ENCODE data around the gene PRDX2. TPM values are rescaled to one million over a fixed set of nuclear protein-coding genes. Genes with fewer than 3 reads are reported as not detected.
"Not testable (repeated sequence)": the region's sequence is repeated elsewhere in the genome, so short reads cannot be mapped to it uniquely, and the experiment has no call there.

Gene PRDX2
- polyA plus RNA-seq (2013), result 152 TPM

GRCh38 chr19:12801466-12802266, at the start of gene PRDX2, which contains the start of gene THSD8:
Gene PRDX2, minus strand, starts transcription at chr19:12801800. Its CDS starts 539 bp downstream, at chr19:12801261.
Gene THSD8, plus strand, starts transcription at chr19:12802069. Its CDS starts 3 bp downstream, at chr19:12802072.
- DNase-seq, result peak in 2 of 3 donors; percentile 86 to 88
- peaks cover 0 to 3% (median 0%) of the 10 kb centered on the region in 5 experiments for H3K27me3 ChIP-seq (replicated peaks in 2 of 5; ENCODE audit: control insufficient read depth in 4 of 5, insufficient read depth in 5 of 5, low read length in 4 of 5)
- peak within 1 kb of the TSS; percentile 65 to 97 (median 83) for H3K4me3 ChIP-seq (ENCODE audit: control insufficient read depth in 1 of 7, extremely low read depth in 1 of 7, insufficient read depth in 4 of 7, low read depth in 2 of 7, low read length in 6 of 7)
- peaks cover 0 to 13% (median 6%) of the 10 kb centered on the region in 4 experiments for H3K36me3 ChIP-seq (ENCODE audit: control insufficient read depth in 4 of 4, insufficient read depth in 4 of 4, low read length in 3 of 4)
- H3K4me1 ChIP-seq (ENCODE audit: control extremely low read depth in 1 of 4, control insufficient read depth in 4 of 4, insufficient read depth in 4 of 4, low read length in 3 of 4), result peaks cover 0 to 33% (median 29%) of the 10 kb centered on the region in 4 experiments
- ChIA-PET POLR2A (interaction anchor here (0.5 to 1.5 kb wide), 3 partner anchors 8 to 24 kb away, joined by 3 to 8 read pairs (median 5); no protein-coding TSS in a partner anchor), CTCF (interaction anchor here (0.7 to 15.3 kb wide), 6 partner anchors 21 to 48 kb away, joined by 3 to 612 read pairs (median 4); partner anchors contain the start of gene HOOK2)
- WGBS (ENCODE audit: insufficient coverage), result under 1% methylated on average over 76 of the region's 78 CpGs
- peak within 1 kb of the TSS in 1 of 2 experiments; percentile 74 for H3K27ac ChIP-seq (ENCODE audit: insufficient read depth in 1 of 2, low read depth in 1 of 2, low read length in 2 of 2, poor library complexity in 1 of 2, severe bottlenecking in 2 of 2)
- H3K9me3 ChIP-seq (ENCODE audit: control extremely low read depth in 1 of 5, control insufficient read depth in 4 of 5, insufficient read depth in 2 of 5, low read depth in 1 of 5, low read length in 4 of 5), result no peaks in the 10 kb centered on the region

GRCh38 chr19:12847159-12848139, 45.8 kb upstream of the PRDX2 start:
- POLR2A ChIA-PET, result interaction anchor here (0.8 to 1.2 kb wide), 2 partner anchors 70 to 166 kb away, joined by 3 read pairs; no protein-coding TSS in a partner anchor
- WGBS (ENCODE audit: insufficient coverage), result 12% methylated on average over 64 of the region's 69 CpGs

GRCh38 chr19:12846613-12847012, 45.0 kb upstream of the PRDX2 start:
- H3K4me1 ChIP-seq (ENCODE audit: control extremely low read depth in 1 of 4, control insufficient read depth in 4 of 4, insufficient read depth in 4 of 4, low read length in 3 of 4), result peaks cover 0 to 11% (median 8%) of the 10 kb centered on the region in 4 experiments
- H3K27me3 ChIP-seq (replicated peaks in 2 of 5; ENCODE audit: control insufficient read depth in 4 of 5, insufficient read depth in 5 of 5, low read length in 4 of 5), result peaks cover under 1 to 28% (median 8%) of the 10 kb centered on the region in 5 experiments
- H3K27ac ChIP-seq (ENCODE audit: insufficient read depth in 1 of 2, low read depth in 1 of 2, low read length in 2 of 2, poor library complexity in 1 of 2, severe bottlenecking in 2 of 2); H3K9me3 ChIP-seq (ENCODE audit: control extremely low read depth in 1 of 5, control insufficient read depth in 4 of 5, insufficient read depth in 2 of 5, low read depth in 1 of 5, low read length in 4 of 5); DNase-seq; H3K4me3 ChIP-seq (ENCODE audit: control insufficient read depth in 1 of 7, extremely low read depth in 1 of 7, insufficient read depth in 4 of 7, low read depth in 2 of 7, low read length in 6 of 7); POLR2A ChIA-PET; H3K36me3 ChIP-seq (ENCODE audit: control insufficient read depth in 4 of 4, insufficient read depth in 4 of 4, low read length in 3 of 4): not testable (repeated sequence)
- 33% methylated on average over 1 of the region's 7 CpGs for WGBS (ENCODE audit: insufficient coverage)
- CTCF ChIA-PET, result interaction anchor here (0.6 to 3.3 kb wide), 23 partner anchors 8 to 169 kb away, joined by 3 to 18 read pairs (median 6); partner anchors contain the start of gene FARSA

More at GRCh38 chr19:12847159-12848139, 45.8 kb upstream of the PRDX2 start:
- Histone ChIP-seq H3K27me3 (replicated peaks in 2 of 5; ENCODE audit: control insufficient read depth in 4 of 5, insufficient read depth in 5 of 5, low read length in 4 of 5) (peaks cover 0 to 22% (median 6%) of the 10 kb centered on the region in 5 experiments), H3K27ac (ENCODE audit: insufficient read depth in 1 of 2, low read depth in 1 of 2, low read length in 2 of 2, poor library complexity in 1 of 2, severe bottlenecking in 2 of 2) (no peak overlapping the region), H3K4me3 (ENCODE audit: control insufficient read depth in 1 of 7, extremely low read depth in 1 of 7, insufficient read depth in 4 of 7, low read depth in 2 of 7, low read length in 6 of 7) (peak overlapping the region in 3 of 7 experiments; percentile 25 to 68 (median 46)), H3K9me3 (ENCODE audit: control extremely low read depth in 1 of 5, control insufficient read depth in 4 of 5, insufficient read depth in 2 of 5, low read depth in 1 of 5, low read length in 4 of 5) (no peaks in the 10 kb centered on the region), H3K36me3 (ENCODE audit: control insufficient read depth in 4 of 4, insufficient read depth in 4 of 4, low read length in 3 of 4) (no peaks in the 10 kb centered on the region), H3K4me1 (ENCODE audit: control extremely low read depth in 1 of 4, control insufficient read depth in 4 of 4, insufficient read depth in 4 of 4, low read length in 3 of 4) (peaks cover 0 to 11% (median 8%) of the 10 kb centered on the region in 4 experiments)
- CTCF ChIA-PET, result interaction anchor here (0.6 to 3.3 kb wide), 38 partner anchors 9 to 171 kb away, joined by 3 to 18 read pairs (median 4); partner anchors contain the start of genes CALR, FARSA, GCDH and PRDX2
- DNase-seq, result peak; percentile 81 to 91 (median 90)

- WGBS (ENCODE audit: insufficient coverage), result 97% methylated on average over 3 of the region's 3 CpGs
- peaks cover 5 to 53% (median 17%) of the 10 kb centered on the region in 5 experiments for H3K27me3 ChIP-seq (replicated peaks in 2 of 5; ENCODE audit: control insufficient read depth in 4 of 5, insufficient read depth in 5 of 5, low read length in 4 of 5)
- CTCF ChIA-PET, result no interaction called here
Measured at GRCh38 chr19:12843999-12844732, 42.6 kb upstream of the PRDX2 start.

GRCh38 chr19:12843328-12843727, 41.7 kb upstream of the PRDX2 start:
- Histone ChIP-seq H3K27me3 (replicated peaks in 2 of 5; ENCODE audit: control insufficient read depth in 4 of 5, insufficient read depth in 5 of 5, low read length in 4 of 5) (peaks cover 5 to 59% (median 21%) of the 10 kb centered on the region in 5 experiments), H3K4me1 (ENCODE audit: control extremely low read depth in 1 of 4, control insufficient read depth in 4 of 4, insufficient read depth in 4 of 4, low read length in 3 of 4) (peaks cover 2 to 31% (median 21%) of the 10 kb centered on the region in 4 experiments), H3K36me3 (ENCODE audit: control insufficient read depth in 4 of 4, insufficient read depth in 4 of 4, low read length in 3 of 4) (no peaks in the 10 kb centered on the region), H3K4me3 (ENCODE audit: control insufficient read depth in 1 of 7, extremely low read depth in 1 of 7, insufficient read depth in 4 of 7, low read depth in 2 of 7, low read length in 6 of 7) (no peak overlapping the region), H3K9me3 (ENCODE audit: control extremely low read depth in 1 of 5, control insufficient read depth in 4 of 5, insufficient read depth in 2 of 5, low read depth in 1 of 5, low read length in 4 of 5) (peaks cover 0 to 2% (median 0%) of the 10 kb centered on the region in 5 experiments), H3K27ac (ENCODE audit: insufficient read depth in 1 of 2, low read depth in 1 of 2, low read length in 2 of 2, poor library complexity in 1 of 2, severe bottlenecking in 2 of 2) (no peak overlapping the region)
- ChIA-PET CTCF (no interaction called here), POLR2A (no interaction called here)
- no peak for DNase-seq
- 94% methylated on average over 9 of the region's 11 CpGs for WGBS (ENCODE audit: insufficient coverage)

More at GRCh38 chr19:12843999-12844732, 42.6 kb upstream of the PRDX2 start:
- no peaks in the 10 kb centered on the region for H3K36me3 ChIP-seq (ENCODE audit: control insufficient read depth in 4 of 4, insufficient read depth in 4 of 4, low read length in 3 of 4)
- peaks cover 2 to 23% (median 14%) of the 10 kb centered on the region in 4 experiments for H3K4me1 ChIP-seq (ENCODE audit: control extremely low read depth in 1 of 4, control insufficient read depth in 4 of 4, insufficient read depth in 4 of 4, low read length in 3 of 4)
- peaks cover 0 to 2% (median 0%) of the 10 kb centered on the region in 5 experiments for H3K9me3 ChIP-seq (ENCODE audit: control extremely low read depth in 1 of 5, control insufficient read depth in 4 of 5, insufficient read depth in 2 of 5, low read depth in 1 of 5, low read length in 4 of 5)
- DNase-seq, result no peak
- no peak overlapping the region for H3K27ac ChIP-seq (ENCODE audit: insufficient read depth in 1 of 2, low read depth in 1 of 2, low read length in 2 of 2, poor library complexity in 1 of 2, severe bottlenecking in 2 of 2)
- POLR2A ChIA-PET, result no interaction called here
- H3K4me3 ChIP-seq (ENCODE audit: control insufficient read depth in 1 of 7, extremely low read depth in 1 of 7, insufficient read depth in 4 of 7, low read depth in 2 of 7, low read length in 6 of 7), result no peak overlapping the region

GRCh38 chr19:12842511-12842910, 40.9 kb upstream of the PRDX2 start:
- Histone ChIP-seq H3K36me3 (ENCODE audit: control insufficient read depth in 4 of 4, insufficient read depth in 4 of 4, low read length in 3 of 4) (no peaks in the 10 kb centered on the region), H3K9me3 (ENCODE audit: control extremely low read depth in 1 of 5, control insufficient read depth in 4 of 5, insufficient read depth in 2 of 5, low read depth in 1 of 5, low read length in 4 of 5) (peaks cover 0 to 2% (median 0%) of the 10 kb centered on the region in 5 experiments), H3K4me3 (ENCODE audit: control insufficient read depth in 1 of 7, extremely low read depth in 1 of 7, insufficient read depth in 4 of 7, low read depth in 2 of 7, low read length in 6 of 7) (no peak overlapping the region), H3K27ac (ENCODE audit: insufficient read depth in 1 of 2, low read depth in 1 of 2, low read length in 2 of 2, poor library complexity in 1 of 2, severe bottlenecking in 2 of 2) (no peak overlapping the region), H3K4me1 (ENCODE audit: control extremely low read depth in 1 of 4, control insufficient read depth in 4 of 4, insufficient read depth in 4 of 4, low read length in 3 of 4) (peaks cover 2 to 32% (median 21%) of the 10 kb centered on the region in 4 experiments), H3K27me3 (replicated peaks in 2 of 5; ENCODE audit: control insufficient read depth in 4 of 5, insufficient read depth in 5 of 5, low read length in 4 of 5) (peaks cover 5 to 66% (median 23%) of the 10 kb centered on the region in 5 experiments)
- no peak for DNase-seq
- 97% methylated on average over 18 of the region's 18 CpGs for WGBS (ENCODE audit: insufficient coverage)
- POLR2A ChIA-PET, result no interaction called here
- CTCF ChIA-PET, result no interaction called here

Data from common myeloid progenitor, CD34-positive (primary cell).